Measurements from ENCODE around the gene TRIM51G.
A peak's percentile ranks its signal among the peaks of the same experiment; 100 is the strongest.
"Not testable (repeated sequence)": the region's sequence is repeated elsewhere in the genome, so short reads cannot be mapped to it uniquely, and the experiment has no call there.

The TRIM51G gene, protein sequence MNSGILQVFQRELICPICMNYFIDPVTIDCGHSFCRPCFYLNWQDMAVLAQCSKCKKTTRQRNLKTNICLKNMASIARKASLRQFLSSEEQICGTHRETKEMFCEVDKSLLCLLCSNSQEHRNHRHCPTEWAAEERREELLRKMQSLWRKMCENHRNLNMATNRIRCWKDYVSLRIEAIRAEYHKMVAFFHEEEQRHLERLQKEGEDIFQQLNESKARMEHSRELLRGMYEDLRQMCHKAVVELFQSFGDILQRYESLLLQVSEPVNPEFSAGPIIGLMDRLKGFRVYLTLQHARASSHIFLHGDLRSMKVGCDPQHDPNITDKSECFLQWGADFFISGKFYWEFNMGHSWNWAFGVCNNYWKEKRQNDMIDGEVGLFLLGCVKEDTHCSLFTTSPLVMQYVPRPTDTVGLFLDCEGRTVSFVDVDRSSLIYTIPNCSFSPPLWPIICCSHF

GRCh38 chr11:48983785-48984184 is at the start of gene TRIM51G:
TRIM51G (minus strand) TSS chr11:48983885; CDS start chr11:48981695, 2,190 bp downstream.
- not testable (repeated sequence) for DNase-seq

DNA sequence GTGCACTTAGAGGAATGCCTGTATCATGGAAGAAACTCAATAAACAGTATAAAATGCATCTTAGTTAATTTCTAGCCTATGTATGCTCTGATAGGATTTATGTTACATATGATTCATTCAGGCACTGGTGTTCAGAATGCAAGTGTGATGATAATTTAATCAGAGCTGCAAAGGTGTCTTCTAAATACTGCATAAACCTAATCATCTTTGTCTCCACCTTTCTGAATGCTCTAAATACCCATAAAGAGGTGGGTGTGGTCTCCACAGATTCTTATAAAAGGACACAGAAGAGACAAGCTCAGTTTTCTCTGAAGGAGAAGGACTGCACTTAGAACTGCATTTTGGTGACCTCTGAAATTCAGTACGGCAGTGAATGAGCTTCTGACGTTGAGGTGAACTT is 44.8 kb upstream of the TRIM51G start, which contains the start of gene TRIM49B:
Gene TRIM49B, plus strand, starts transcription at position 301 of the 400 bp plus-strand sequence. CDS start 2,777 bp downstream, outside the sequence.
- DNase-seq, result not testable (repeated sequence)

DNA sequence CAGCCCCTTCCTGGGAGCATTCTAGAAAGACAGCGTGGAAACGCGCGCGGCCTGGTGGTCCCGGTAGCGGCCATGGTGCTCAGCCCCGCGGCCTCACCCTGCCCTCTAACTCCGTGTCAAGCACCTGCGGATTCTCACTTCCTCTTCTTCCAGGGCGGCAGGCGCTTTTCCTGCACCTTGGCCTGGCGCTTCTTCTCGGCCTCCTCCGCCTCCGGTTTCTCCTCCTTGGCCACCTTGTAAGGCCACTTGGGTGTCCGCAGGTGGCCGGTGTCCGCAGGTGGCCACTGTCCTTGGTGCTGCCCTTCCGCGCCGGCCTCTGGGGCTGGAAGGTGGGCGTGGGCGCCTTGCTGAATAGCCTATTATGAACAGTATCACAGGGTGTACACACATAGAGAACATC is 15.1 kb downstream of the TRIM51G start:
- peak; percentile 66 for DNase-seq

- not testable (repeated sequence) for DNase-seq
Observed at GRCh38 chr11:48955315-48956049, 28.2 kb downstream of the TRIM51G start.

GRCh38 chr11:48945796-48946195 is 37.9 kb downstream of the TRIM51G start:
- not testable (repeated sequence) for DNase-seq

Measured in RPMI8226 (cell line).